PC-3 (cell line): Measurements from ENCODE around the gene SP140L.

ENCODE experiments used
- CTCF ChIP-seq: fragments of 300-600 bp; sonication (generic); conservative IDR thresholded peaks from 2 replicates; pipeline ENCODE4 v1.5.1; 2017; ENCODE audit warnings: antibody characterized with exemption, low read depth, mild to moderate bottlenecking, low read length
- EZH2 ChIP-seq: fragments of 300-600 bp; sonication (generic); IDR thresholded peaks from one replicate; pipeline ENCODE4 v1.6.1; 2017; ENCODE audit warnings: antibody characterized with exemption, mild to moderate bottlenecking, low read length; ENCODE audit not compliant: unreplicated experiment
- EZH2phosphoT487 ChIP-seq: fragments of 300-600 bp; sonication (generic); IDR thresholded peaks from 2 replicates; pipeline ENCODE4 v1.6.1; 2018; ENCODE audit warnings: mild to moderate bottlenecking, antibody characterized with exemption, low read length, borderline replicate concordance

GRCh38 chr2:230410263-230410662 lies 83.3 kb downstream of the SP140L start:
- TF ChIP-seq CTCF = no peak
- TF ChIP-seq EZH2phosphoT487 = no peak
- TF ChIP-seq EZH2 = no peak
